ENCODE data around the gene NDFIP2. TPM values are rescaled to one million over a fixed set of nuclear protein-coding genes. Genes with fewer than 3 reads are reported as not detected.

The NDFIP2 gene
- total and polyA plus RNA-seq, 2 donors (not counting 1 experiment from before 2014, with no cell fraction given): 0.12 to 1.0 TPM

DNA sequence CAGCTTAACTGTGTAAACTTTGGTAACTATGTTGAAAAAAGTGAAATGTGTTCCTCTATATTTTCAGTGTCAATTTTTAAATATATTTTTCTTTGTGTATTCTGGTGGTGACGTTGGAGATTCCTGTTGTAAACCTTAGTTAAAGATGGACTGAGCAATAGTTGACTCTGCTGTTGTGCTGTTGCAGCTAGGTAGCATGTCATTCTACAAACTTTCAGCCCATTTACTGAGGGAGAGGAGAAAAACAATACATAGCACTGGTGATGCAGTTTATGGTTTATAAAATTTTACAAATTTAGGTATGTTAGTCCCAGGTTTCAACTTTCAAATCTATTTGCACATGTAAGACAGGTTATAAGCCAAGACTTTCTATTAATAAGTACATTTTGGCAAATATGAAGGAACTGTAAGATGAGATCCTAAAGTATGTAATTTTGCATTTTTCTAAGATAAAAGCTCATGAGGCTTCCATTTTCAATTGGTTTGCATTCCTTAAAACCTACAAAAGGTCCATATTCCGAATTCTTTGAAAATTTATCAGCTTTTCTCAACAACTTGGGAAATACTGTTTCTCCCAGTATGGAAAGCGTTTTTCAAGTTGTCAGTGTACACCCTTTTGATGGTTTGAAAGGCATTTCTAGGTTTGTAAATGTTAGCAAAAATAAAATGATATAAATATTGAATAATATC lies 1.5 kb downstream of the NDFIP2 start:
- no peak overlapping the region for H3K4me3 ChIP-seq (ENCODE audit: control extremely low read depth in 1 of 5, extremely low read depth in 1 of 5, insufficient read depth in 1 of 5, low read depth in 2 of 5, low read length in 4 of 5)
- H3K4me2 ChIP-seq (replicated peaks; ENCODE audit: low read depth, low read length, poor library complexity, severe bottlenecking): no peak overlapping the region
- CTCF ChIA-PET: interaction anchor here (0.7 to 1.6 kb wide), 2 partner anchors 54 to 1039 kb away, joined by 3 to 5 read pairs; no protein-coding TSS in a partner anchor
- POLR2A ChIA-PET: no interaction called here
- no peak overlapping the region for H2AFZ ChIP-seq (ENCODE audit: insufficient read depth, low read depth, low read length, poor library complexity, severe bottlenecking)
- ATAC-seq (ENCODE audit: low read depth) (no peak), DNase-seq (no peak)
- H3K79me2 ChIP-seq (ENCODE audit: control insufficient read depth, insufficient read depth, low read length): no peaks in the 10 kb centered on the region
- peaks cover 0 to 11% (median 1%) of the 10 kb centered on the region in 3 donors for H3K9me3 ChIP-seq (ENCODE audit: control extremely low read depth in 1 of 3, control insufficient read depth in 2 of 3, insufficient read depth in 1 of 3, low read length in 2 of 3)
- H3K27ac Mint-ChIP-seq: no peak overlapping the region
- TF ChIP-seq, protein P1, sequence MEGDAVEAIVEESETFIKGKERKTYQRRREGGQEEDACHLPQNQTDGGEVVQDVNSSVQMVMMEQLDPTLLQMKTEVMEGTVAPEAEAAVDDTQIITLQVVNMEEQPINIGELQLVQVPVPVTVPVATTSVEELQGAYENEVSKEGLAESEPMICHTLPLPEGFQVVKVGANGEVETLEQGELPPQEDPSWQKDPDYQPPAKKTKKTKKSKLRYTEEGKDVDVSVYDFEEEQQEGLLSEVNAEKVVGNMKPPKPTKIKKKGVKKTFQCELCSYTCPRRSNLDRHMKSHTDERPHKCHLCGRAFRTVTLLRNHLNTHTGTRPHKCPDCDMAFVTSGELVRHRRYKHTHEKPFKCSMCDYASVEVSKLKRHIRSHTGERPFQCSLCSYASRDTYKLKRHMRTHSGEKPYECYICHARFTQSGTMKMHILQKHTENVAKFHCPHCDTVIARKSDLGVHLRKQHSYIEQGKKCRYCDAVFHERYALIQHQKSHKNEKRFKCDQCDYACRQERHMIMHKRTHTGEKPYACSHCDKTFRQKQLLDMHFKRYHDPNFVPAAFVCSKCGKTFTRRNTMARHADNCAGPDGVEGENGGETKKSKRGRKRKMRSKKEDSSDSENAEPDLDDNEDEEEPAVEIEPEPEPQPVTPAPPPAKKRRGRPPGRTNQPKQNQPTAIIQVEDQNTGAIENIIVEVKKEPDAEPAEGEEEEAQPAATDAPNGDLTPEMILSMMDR (IDR thresholded peaks at IDR 0.05): no peak
- H3K4me3 Mint-ChIP-seq: peak overlapping the region; percentile 42
- no peaks in the 10 kb centered on the region for H3K9me3 Mint-ChIP-seq (ENCODE audit: insufficient read depth)
- H3K27ac ChIP-seq (ENCODE audit: low read length in 2 of 2): no peak overlapping the region
- WGBS (ENCODE audit: insufficient coverage): no CpG with 5 or more reads among the region's 3 CpGs
- peaks cover 0 to 48% (median 31%) of the 10 kb centered on the region in 4 experiments for H3K27me3 ChIP-seq (replicated peaks in 1 of 4; ENCODE audit: control extremely low read depth in 1 of 4, control insufficient read depth in 3 of 4, insufficient read depth in 4 of 4, low read length in 3 of 4)
- no peaks in the 10 kb centered on the region for H3K36me3 ChIP-seq (replicated peaks in 1 of 2; ENCODE audit: control extremely low read depth in 1 of 2, control insufficient read depth in 1 of 2, extremely low read depth in 1 of 2, insufficient read depth in 2 of 2, low read length in 1 of 2)
- H4K20me1 ChIP-seq (ENCODE audit: control insufficient read depth, insufficient read depth, low read length, poor library complexity, severe bottlenecking): no peaks in the 10 kb centered on the region
- H3K27me3 Mint-ChIP-seq: peaks cover 64% of the 10 kb centered on the region
- H3K9ac ChIP-seq (ENCODE audit: low read length): no peak overlapping the region
- H3K4me1 Mint-ChIP-seq: peaks cover 19% of the 10 kb centered on the region
- intact Hi-C loops (cut with micrococcal nuclease): no loop called here
- H3K4me1 ChIP-seq (ENCODE audit: control insufficient read depth in 2 of 2, insufficient read depth in 2 of 2, low read length in 2 of 2): peaks cover 12 to 18% of the 10 kb centered on the region in 2 donors

DNA sequence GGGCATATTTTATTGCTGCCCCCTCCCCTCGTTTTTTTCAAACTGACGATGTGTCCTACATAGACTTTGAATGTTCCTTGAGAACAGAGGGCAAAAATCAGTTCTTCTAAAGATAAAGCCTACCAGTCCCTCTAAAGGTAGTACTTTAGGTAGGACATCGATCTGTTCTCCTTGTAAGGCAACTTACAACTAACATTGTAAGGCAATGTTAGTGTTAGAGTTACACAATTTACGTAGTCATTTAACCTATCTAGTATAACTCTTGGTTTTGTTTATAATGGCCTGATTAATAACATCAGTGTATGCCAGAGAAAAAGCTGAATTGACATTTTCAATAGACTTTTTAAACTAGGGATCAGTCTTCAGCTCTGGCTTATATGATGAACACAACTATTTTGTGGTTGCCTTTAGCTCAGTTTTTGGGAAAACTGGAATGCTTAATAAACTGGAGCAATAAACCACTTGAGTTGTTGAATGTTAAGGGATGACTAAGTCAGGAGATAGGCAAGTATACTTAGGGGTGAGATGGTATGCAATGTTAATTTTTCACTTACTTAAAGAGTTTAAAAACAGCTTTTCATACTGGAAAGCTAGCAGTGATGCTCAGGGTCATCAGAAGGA lies 2.2 kb downstream of the NDFIP2 start:
- DNase-seq (no peak), ATAC-seq (ENCODE audit: low read depth) (no peak)
- Histone ChIP-seq H3K4me1 (ENCODE audit: control insufficient read depth in 2 of 2, insufficient read depth in 2 of 2, low read length in 2 of 2) (peaks cover 12 to 18% of the 10 kb centered on the region in 2 donors), H2AFZ (ENCODE audit: insufficient read depth, low read depth, low read length, poor library complexity, severe bottlenecking) (no peak overlapping the region), H3K27me3 (replicated peaks in 1 of 4; ENCODE audit: control extremely low read depth in 1 of 4, control insufficient read depth in 3 of 4, insufficient read depth in 4 of 4, low read length in 3 of 4) (peaks cover 0 to 48% (median 27%) of the 10 kb centered on the region in 4 experiments), H3K79me2 (ENCODE audit: control insufficient read depth, insufficient read depth, low read length) (no peaks in the 10 kb centered on the region), H3K4me2 (replicated peaks; ENCODE audit: low read depth, low read length, poor library complexity, severe bottlenecking) (no peak overlapping the region), H4K20me1 (ENCODE audit: control insufficient read depth, insufficient read depth, low read length, poor library complexity, severe bottlenecking) (no peaks in the 10 kb centered on the region), H3K9me3 (ENCODE audit: control extremely low read depth in 1 of 3, control insufficient read depth in 2 of 3, insufficient read depth in 1 of 3, low read length in 2 of 3) (peaks cover 0 to 11% (median 1%) of the 10 kb centered on the region in 3 donors), H3K36me3 (replicated peaks in 1 of 2; ENCODE audit: control extremely low read depth in 1 of 2, control insufficient read depth in 1 of 2, extremely low read depth in 1 of 2, insufficient read depth in 2 of 2, low read length in 1 of 2) (no peaks in the 10 kb centered on the region), H3K4me3 (ENCODE audit: control extremely low read depth in 1 of 5, extremely low read depth in 1 of 5, insufficient read depth in 1 of 5, low read depth in 2 of 5, low read length in 4 of 5) (no peak overlapping the region), H3K9ac (ENCODE audit: low read length) (no peak overlapping the region), H3K27ac (ENCODE audit: low read length in 2 of 2) (no peak overlapping the region)
- POLR2A ChIA-PET: no interaction called here
- intact Hi-C loops (cut with micrococcal nuclease): no loop called here
- TF ChIP-seq, protein P1 (IDR thresholded peaks at IDR 0.05): no peak
- no peak for TF ChIP-seq EZH2 (IDR thresholded peaks at IDR 0.05; ENCODE audit: borderline replicate concordance, insufficient read depth, low read depth, low read length, poor library complexity, severe bottlenecking)
- Mint-ChIP-seq H3K27ac (no peak overlapping the region), H3K4me3 (peak overlapping the region; percentile 17), H3K4me1 (peaks cover 19% of the 10 kb centered on the region), H3K27me3 (peaks cover 64% of the 10 kb centered on the region), H3K9me3 (ENCODE audit: insufficient read depth) (no peaks in the 10 kb centered on the region)
- CTCF ChIA-PET: interaction anchor here (0.6 to 1.6 kb wide), 3 partner anchors 54 to 232 kb away, joined by 3 to 4 read pairs (median 3); no protein-coding TSS in a partner anchor
- no CpG with 5 or more reads among the region's 4 CpGs for WGBS (ENCODE audit: insufficient coverage)
